HG03025 (cell line): ENCODE measurements around the gene SIPA1L2.
A peak's percentile ranks its signal among the peaks of the same experiment; 100 is the strongest.

Experiments used
- ATAC-seq: cut with Tn5 transposase; IDR thresholded peaks from one replicate; pipeline ENCODE4 v1.9.1; 2021; ENCODE audit warnings: mild to moderate bottlenecking, moderate library complexity; ENCODE audit not compliant: unreplicated experiment, low FRiP score

The SIPA1L2 gene

GRCh38 chr1:232630047-232630893, at the start of gene SIPA1L2:
Gene SIPA1L2, minus strand, starts transcription at chr1:232630133. Its CDS starts 114,794 bp downstream, at chr1:232515339.
- ATAC-seq: peak; percentile 98

GRCh38 chr1:232678185-232678886, 48.4 kb upstream of the SIPA1L2 start:
- no peak for ATAC-seq

GRCh38 chr1:232676307-232676706, 46.4 kb upstream of the SIPA1L2 start:
- ATAC-seq: no peak

- ATAC-seq: no peak
Measured at GRCh38 chr1:232675898-232676297, 46.0 kb upstream of the SIPA1L2 start.

DNA sequence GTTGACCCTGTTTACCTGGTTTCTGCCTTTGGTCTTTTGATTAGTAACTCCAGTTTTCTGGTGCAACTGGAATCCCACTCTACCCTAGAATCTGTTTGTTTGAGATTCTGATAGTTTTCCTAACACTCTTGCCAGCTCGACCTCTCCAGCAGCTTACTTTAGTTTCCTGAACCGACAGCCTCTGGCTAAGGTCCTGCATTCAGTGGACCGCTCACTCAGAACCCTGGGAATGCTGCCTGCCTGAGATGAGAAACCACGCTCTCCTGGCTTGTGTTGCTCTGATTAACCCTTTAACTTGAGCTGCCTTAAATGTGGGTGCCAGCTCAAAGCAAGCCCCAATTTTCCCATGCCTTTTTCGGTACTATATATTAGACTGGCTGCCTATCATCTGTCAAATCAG, 45.3 kb upstream of the SIPA1L2 start:
- ATAC-seq: no peak

DNA sequence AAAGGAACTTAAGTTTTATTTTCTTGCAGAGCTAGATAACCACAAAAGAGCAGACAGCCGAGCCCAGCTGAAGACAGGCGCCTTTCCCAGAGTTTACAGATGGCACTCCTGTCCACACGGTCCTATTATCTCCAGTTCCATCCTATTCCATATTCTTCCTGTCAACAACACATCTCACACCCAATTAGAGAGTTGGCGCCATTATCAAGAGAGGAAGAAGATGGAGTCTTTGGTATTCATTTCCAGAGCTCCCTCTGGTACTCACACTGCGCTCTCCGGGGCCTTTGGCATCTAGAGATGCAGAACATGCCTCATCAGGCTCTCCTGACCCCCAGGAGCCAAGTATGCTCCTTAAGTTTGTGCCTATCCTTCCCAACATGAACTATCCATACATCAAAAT, 43.3 kb upstream of the SIPA1L2 start:
- ATAC-seq: no peak

DNA sequence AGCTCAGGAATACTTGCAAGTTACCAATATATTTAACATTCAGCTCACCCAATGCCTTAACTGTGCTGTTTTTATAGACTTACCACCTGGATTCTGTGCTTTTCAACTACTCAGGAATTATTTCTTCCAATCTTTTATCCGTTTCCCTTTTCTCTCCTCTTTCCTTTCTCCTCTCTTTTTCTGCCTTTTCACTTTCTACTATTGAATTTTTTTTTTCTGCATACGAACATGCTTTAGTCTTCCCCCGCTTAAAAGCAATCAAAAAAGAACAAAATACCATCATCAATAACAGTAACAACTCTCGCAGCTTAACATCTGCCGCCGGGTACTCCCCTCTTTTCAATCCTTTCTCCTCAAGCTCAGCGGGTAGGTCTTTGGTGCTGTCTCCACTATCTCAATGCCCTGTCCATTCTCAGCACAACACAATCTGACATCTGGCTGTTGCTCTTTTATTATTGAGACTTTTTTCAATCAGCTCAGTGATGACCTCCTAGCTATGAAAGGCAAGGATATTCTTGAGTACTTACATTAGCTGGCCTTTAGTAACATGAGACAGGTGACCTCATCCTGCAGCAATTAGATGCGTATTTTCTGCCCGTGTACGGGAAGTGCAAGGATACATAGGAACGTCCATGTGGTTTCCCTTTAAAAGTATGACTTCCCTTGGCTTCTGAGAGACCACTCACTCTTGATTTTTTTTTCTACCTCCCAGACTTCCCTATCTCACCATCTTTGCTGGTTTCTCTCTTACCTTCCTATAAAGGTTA, 40.2 kb upstream of the SIPA1L2 start:
- no peak for ATAC-seq

DNA sequence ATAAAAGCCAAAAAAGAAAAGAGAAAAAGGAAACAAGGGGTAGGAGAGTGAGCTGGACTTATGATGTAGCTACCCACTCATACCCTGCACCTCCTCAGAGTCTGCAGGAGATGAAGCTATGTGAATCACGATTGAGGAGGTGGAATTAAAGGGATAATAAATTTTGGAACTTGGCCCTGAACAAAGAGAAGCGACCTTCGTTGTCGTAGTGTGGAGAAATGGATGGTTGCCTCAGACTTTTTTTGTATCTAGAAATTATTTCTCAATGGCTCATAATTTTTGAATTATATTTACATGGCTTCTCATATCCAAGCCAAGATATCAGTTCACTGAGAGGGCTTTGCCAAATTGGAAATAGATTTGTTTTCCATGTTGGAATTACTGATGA, 37.8 kb upstream of the SIPA1L2 start:
- ATAC-seq: no peak

DNA sequence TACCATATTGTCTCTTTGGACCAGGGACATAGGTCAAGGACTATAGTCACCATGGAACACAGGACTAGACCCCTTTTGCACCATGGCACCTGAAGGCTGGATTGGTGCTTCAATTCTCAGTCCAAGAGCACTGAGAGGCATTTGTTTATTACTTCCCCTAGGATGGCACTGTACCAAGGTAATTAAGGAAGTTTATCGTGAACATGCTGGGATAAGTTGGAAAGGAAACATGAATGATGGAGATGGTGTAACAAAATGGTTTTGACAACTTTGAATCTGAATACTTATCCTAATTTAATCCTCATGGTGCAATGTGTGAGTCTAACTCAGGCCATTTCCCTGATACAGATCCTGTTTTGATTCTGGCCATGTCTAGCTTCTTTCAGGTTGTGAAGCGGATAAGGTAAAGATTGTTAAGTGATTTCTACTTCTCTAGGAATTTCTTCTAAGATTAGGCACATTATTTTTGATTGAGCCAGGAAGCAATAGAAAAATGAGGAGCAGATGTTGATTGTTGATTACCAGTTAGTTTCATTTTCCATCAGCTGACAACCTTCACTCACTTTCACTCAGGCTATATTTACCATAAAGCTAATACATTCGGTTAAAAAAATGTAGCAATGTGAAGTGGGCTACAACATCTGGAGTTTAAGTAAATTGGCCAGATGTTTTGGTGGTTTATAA, 37.3 kb upstream of the SIPA1L2 start:
- no peak for ATAC-seq

DNA sequence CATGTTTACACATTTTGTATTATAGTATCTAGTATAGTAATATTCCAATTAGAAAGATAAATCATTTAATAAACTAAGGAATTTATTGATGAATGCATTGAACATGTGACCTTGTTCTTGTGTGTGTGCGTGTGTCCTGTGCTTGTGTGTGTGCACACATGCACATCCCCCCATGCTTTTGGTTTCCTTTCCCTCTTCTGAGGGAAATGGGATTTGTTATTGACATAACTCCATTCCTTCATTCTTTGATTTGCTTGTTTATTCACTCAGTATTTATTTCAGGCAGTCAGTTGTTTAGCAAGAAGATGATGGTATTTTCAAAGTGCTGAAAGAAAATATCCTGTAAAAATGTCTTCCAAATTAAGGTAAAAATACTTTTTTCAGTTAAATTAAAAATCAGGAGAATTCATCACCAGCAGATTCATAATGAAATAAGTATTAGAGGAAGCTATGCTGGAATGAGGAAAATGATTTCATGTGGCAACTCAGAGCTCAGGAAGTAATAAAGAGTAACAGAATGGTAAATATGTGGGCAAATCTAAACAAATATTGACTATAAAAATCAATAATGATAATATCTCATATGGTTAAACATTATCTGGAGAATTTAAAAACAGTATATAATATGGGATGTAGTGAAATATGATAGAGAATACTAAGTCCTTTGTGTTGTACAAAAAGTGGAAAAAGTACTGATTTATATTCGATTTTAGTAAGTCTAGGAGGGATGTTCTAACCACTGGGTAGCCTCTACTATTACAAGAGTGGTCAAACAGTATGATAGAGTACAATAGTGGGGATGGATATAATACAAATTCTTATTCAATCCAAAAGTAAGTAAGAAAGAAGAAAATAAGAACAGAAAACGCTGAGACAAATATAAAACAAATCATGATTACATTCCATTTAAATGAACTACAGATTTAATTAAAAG, 35.2 kb upstream of the SIPA1L2 start:
- no peak for ATAC-seq

- no peak for ATAC-seq
Measured at GRCh38 chr1:232662910-232663309, 33.0 kb upstream of the SIPA1L2 start.

DNA sequence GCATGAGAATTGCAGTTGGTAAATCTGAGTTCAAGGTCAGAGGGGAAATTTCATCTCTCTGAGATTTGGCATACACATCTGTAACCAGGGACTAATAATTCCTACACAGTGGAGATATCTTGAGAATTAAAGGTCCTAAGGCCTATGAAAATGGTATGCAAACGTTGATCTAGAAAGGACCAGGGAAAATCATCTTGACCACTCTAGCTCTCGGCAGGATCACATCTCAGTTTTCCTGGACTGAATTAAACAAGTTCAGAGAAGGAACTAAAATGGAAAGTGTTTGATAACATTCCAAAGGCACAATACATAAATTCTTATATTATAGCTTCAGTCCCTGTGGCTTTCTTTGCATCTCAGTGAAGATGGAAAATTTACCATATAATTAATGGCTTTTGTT, 28.5 kb upstream of the SIPA1L2 start:
- no peak for ATAC-seq

- ATAC-seq: no peak
Measured at GRCh38 chr1:232657426-232658005, 27.6 kb upstream of the SIPA1L2 start.

- ATAC-seq: no peak
Measured at GRCh38 chr1:232655746-232656085, 25.8 kb upstream of the SIPA1L2 start.

GRCh38 chr1:232655028-232655745, 25.3 kb upstream of the SIPA1L2 start:
- peak; percentile 94 for ATAC-seq

GRCh38 chr1:232653789-232654188, 23.9 kb upstream of the SIPA1L2 start:
- no peak for ATAC-seq

DNA sequence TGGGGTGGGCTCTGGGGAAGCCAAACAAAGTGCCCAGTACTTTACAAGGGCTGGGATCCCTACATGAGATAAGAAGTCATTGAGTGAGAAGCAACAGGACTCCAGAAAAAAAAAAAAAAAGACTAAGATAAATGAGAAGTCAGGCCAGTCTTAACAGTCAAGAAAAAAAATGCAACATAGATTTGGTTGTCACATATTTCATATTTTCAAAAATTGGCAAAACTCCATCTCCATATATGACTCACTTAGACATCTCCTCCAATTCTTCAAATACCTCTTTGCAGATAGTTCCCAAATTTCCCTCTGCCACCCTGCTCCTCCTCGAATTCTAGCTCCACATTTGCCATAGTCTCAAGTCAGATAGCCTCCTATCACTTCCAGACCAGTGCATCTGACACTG, 20.9 kb upstream of the SIPA1L2 start:
- ATAC-seq: no peak

- ATAC-seq: no peak
Measured at GRCh38 chr1:232650418-232650817, 20.5 kb upstream of the SIPA1L2 start.

DNA sequence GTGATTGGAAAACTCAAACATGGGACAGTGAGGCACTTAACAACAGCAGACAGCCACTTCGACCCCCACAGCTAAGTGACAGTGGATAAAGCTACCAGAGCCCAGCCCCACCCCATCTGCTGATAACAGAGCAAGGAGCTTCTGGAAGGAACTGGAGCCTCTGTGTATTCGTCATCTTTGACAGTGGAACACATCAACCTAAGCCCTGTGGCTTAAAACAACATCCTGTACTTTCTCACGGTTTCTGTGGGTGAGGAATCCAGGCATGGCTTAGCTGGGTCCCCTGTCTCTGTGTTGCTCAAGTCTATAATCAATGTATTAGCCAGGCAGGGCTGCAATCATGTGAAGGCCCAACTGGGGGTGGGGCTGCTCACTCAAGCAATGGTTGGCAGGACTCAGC, 18.4 kb upstream of the SIPA1L2 start:
- no peak for ATAC-seq
